Glutamatergic neuron (in vitro differentiated cells): Measurements from ENCODE around the gene SEPTIN5. TPM values are rescaled to one million over a fixed set of nuclear protein-coding genes. Genes with fewer than 3 reads are reported as not detected.

Source experiments
- DNase-seq: peaks from one replicate; pipeline ENCODE4 v3.0.0; 2022
- H3K27ac Mint-ChIP-seq: one replicate; pipeline ENCODE4 v1.8.0; 2020; ENCODE audit warnings: mild to moderate bottlenecking, mixed read lengths, inconsistent platforms; ENCODE audit not compliant: unreplicated experiment
- H3K27me3 Mint-ChIP-seq: one replicate; pipeline ENCODE4 v1.8.0; 2020; ENCODE audit warnings: mild to moderate bottlenecking, moderate library complexity, mixed read lengths, inconsistent platforms; ENCODE audit not compliant: unreplicated experiment
- H3K36me3 Mint-ChIP-seq: one replicate; pipeline ENCODE4 v1.8.0; 2020; ENCODE audit warnings: mild to moderate bottlenecking, mixed read lengths, inconsistent platforms; ENCODE audit not compliant: unreplicated experiment
- H3K4me1 Mint-ChIP-seq: one replicate; pipeline ENCODE4 v1.8.0; 2020; ENCODE audit warnings: mild to moderate bottlenecking, low read depth, mixed read lengths, inconsistent platforms; ENCODE audit not compliant: unreplicated experiment
- H3K4me3 Mint-ChIP-seq: one replicate; pipeline ENCODE4 v1.8.0; 2020; ENCODE audit warnings: mild to moderate bottlenecking, mixed read lengths, inconsistent platforms; ENCODE audit not compliant: unreplicated experiment
- H3K9me3 Mint-ChIP-seq: one replicate; pipeline ENCODE4 v1.8.0; 2020; ENCODE audit warnings: mild to moderate bottlenecking, moderate library complexity, mixed read lengths, inconsistent platforms; ENCODE audit not compliant: unreplicated experiment
- total RNA-seq: library from RNA; stranded (reverse); fragmentation: NEBNext Ultra II Directional; extraction: Animal tissue kit (Norgen Biotek cat#: 25700); gene quantifications from one replicate; pipeline ENCODE4 v1.2.1, GENCODE V29; 2021; ENCODE audit not compliant: unreplicated experiment
- TF ChIP-seq, protein P1 (sequence below): fragments of 200-600 bp; sonication (generic); IDR thresholded peaks from one replicate; pipeline ENCODE4 v1.5.0; 2021; ENCODE audit not compliant: partially characterized antibody, unreplicated experiment

The SEPTIN5 gene
- total RNA-seq, 1 donor from 2014 or later: 96.0 TPM

DNA sequence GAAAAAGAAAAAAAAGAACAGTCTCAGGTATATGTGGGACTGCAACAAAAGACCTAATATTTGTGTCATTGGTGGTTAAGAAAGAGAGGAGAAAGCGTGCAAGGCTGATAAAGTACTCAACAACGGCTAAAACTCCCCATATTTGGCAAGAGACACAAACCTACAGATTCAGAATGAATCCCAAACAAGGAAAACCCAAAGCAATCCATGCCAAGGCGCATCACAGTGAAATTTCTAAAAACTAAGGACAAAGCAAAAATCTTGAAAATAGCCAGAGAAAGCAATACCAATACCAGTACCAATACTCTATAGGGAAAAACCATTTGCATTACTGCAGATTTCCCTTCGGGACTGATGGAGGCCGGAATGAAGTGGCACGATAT lies 32.4 kb upstream of the SEPTIN5 start:
- peaks cover 4% of the 10 kb centered on the region for H3K27me3 Mint-ChIP-seq
- TF ChIP-seq, protein P1, sequence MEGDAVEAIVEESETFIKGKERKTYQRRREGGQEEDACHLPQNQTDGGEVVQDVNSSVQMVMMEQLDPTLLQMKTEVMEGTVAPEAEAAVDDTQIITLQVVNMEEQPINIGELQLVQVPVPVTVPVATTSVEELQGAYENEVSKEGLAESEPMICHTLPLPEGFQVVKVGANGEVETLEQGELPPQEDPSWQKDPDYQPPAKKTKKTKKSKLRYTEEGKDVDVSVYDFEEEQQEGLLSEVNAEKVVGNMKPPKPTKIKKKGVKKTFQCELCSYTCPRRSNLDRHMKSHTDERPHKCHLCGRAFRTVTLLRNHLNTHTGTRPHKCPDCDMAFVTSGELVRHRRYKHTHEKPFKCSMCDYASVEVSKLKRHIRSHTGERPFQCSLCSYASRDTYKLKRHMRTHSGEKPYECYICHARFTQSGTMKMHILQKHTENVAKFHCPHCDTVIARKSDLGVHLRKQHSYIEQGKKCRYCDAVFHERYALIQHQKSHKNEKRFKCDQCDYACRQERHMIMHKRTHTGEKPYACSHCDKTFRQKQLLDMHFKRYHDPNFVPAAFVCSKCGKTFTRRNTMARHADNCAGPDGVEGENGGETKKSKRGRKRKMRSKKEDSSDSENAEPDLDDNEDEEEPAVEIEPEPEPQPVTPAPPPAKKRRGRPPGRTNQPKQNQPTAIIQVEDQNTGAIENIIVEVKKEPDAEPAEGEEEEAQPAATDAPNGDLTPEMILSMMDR: no peak
- H3K4me1 Mint-ChIP-seq: peaks cover 10% of the 10 kb centered on the region
- H3K9me3 Mint-ChIP-seq: peaks cover 3% of the 10 kb centered on the region
- no peak for DNase-seq
- H3K4me3 Mint-ChIP-seq: no peak overlapping the region
- H3K27ac Mint-ChIP-seq: no peak overlapping the region
- peaks cover 4% of the 10 kb centered on the region for H3K36me3 Mint-ChIP-seq

DNA sequence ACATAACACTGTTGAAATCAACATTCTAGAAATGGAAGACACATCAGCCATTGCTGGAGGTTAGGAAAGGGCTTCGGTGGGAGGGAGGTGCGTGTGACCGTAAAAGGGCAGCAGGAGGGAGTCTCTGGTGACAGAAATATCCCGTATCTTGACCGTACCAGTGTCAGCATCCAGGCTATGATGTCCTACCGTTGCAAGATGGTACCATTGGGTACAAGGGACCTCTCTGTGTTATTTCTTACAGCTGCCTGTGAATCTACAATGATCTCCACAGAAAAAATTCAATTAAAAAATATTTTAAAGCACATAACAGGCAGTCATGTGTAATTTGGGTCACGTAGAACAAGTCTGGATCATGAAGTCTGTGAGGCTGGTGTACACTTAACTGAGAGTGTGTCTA lies 27.4 kb upstream of the SEPTIN5 start:
- no peak overlapping the region for H3K4me3 Mint-ChIP-seq
- H3K27ac Mint-ChIP-seq: no peak overlapping the region
- no peak for DNase-seq
- peaks cover 5% of the 10 kb centered on the region for H3K27me3 Mint-ChIP-seq
- H3K9me3 Mint-ChIP-seq: peaks cover 2% of the 10 kb centered on the region
- peaks cover 2% of the 10 kb centered on the region for H3K4me1 Mint-ChIP-seq
- TF ChIP-seq, protein P1: no peak
- H3K36me3 Mint-ChIP-seq: peaks cover 4% of the 10 kb centered on the region

DNA sequence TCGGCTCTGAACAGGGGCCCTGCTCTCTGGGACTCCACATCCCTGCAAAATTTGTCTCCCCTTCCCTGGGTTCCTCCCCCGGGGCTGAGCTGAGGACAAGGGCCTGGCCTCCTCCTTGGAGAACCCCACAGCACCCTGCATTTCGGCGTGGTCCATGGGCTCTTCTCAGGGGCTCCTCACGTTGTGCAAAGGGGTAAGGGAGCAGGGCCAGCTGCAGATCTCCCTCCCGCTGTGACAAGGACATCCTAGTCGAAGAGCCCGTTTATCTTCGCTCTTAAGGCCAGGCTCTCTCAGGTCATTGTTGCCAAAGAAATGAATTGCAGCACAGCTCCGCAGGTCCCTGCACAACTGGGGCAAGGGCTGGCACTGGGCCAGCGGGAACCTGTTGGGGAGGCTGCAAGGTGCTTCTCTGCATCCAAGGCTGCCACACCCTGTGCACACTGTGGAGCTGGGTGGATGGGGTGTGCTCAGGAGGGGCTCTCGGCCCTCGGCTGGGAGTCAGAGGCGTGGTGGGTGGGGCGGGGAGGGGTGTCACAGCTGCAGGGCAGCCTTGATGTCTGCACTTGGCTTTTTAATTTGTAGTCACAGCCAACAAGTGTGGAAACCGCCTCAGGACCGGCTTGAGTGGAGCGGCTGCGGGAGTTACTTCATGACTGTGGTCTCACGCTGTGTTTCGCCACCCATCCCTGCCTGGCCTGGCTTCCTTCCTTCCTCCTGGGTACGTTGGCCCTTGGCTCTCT lies 26.6 kb upstream of the SEPTIN5 start:
- DNase-seq: no peak
- H3K4me1 Mint-ChIP-seq: peaks cover 2% of the 10 kb centered on the region
- peaks cover 4% of the 10 kb centered on the region for H3K36me3 Mint-ChIP-seq
- H3K27ac Mint-ChIP-seq: no peak overlapping the region
- H3K27me3 Mint-ChIP-seq: peaks cover 5% of the 10 kb centered on the region
- TF ChIP-seq, protein P1: no peak
- no peak overlapping the region for H3K4me3 Mint-ChIP-seq
- peaks cover 2% of the 10 kb centered on the region for H3K9me3 Mint-ChIP-seq

DNA sequence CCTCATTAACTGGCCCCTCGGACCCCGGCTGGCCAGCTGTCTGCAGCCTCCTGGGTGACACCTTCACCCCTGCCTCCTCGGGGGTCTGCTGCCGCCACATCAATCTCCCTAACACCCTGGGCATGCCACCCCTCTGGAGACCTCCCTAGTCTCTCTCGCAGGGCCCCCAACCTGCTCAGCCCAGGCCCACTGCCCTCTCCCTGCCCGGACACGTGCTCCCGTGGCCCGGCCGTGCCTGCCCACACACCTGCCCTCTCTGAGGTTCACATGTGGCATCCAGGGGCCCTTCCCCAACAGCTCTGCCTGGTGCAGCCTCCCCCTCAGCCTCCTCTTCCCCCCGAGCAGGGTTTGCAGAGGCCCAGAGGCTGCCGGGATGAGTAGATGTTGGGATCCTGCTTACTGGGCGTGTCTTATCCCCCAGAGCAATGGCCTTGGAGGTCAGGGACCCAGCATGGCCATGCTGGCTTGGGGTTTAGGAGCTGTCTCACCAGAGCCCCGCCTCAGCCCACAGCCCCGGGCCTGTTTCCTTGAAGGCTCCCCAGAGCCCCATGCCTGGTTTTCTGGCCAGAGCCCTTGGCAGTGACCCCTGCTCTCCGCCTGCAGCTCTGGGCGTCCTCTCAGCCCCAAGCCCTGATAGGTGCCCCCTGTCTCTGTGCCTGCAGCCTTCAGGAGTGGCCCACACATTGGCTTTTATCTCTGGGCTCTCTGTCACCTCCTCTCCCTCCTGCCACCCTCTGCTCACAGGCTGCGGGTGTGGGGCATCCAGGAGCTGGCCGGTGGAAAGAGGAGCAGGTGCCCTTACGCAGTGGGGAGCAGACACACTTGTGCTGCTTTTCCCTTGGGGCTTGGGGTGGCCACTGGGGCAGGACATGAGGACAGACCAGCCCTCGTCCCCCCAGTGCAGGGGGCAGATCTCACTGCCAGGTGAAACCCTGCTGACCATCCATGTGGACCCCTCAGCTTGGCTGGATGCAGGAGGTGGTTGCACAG lies 25.7 kb upstream of the SEPTIN5 start:
- Mint-ChIP-seq H3K4me1 (peaks cover 2% of the 10 kb centered on the region), H3K4me3 (no peak overlapping the region), H3K27ac (no peak overlapping the region), H3K9me3 (peaks cover 4% of the 10 kb centered on the region), H3K36me3 (peaks cover 4% of the 10 kb centered on the region), H3K27me3 (peaks cover 6% of the 10 kb centered on the region)
- TF ChIP-seq, protein P1: no peak
- DNase-seq: no peak
